Gastrocnemius medialis (tissue), 4 donors: ENCODE results near the gene UGGT1. TPM values are rescaled to one million over a fixed set of nuclear protein-coding genes. Genes with fewer than 3 reads are reported as not detected.
"Not testable (repeated sequence)": the region's sequence is repeated elsewhere in the genome, so short reads cannot be mapped to it uniquely, and the experiment has no call there.

Experiments
- ATAC-seq, 2 donors: fragments of 150-250 bp; one replicate each; pipeline ENCODE4 v1.9.1; 2016
- DNase-seq, 2 donors: peaks; one replicate each; pipeline ENCODE4 v3.0.0-alpha.2; 2019
- H3K27ac ChIP-seq, 4 donors: fragments of 200-600 bp; sonication (generic); 1 replicate in 1 of 4; 2 replicates in 3 of 4; pipeline ENCODE4 v1.5.1; 2016 to 2018; ENCODE audit warnings: mild to moderate bottlenecking in 2 of 4, moderate library complexity in 1 of 4
- H3K27me3 ChIP-seq, 3 donors: fragments of 200-600 bp; sonication (generic) in 2 of 3; 1 replicate in 1 of 3; 2 replicates in 2 of 3; pipeline versions ENCODE4 v1.5.1 to v1.6.0; 2016 to 2019; ENCODE audit warnings: mild to moderate bottlenecking in 1 of 3, moderate library complexity in 1 of 3
- H3K36me3 ChIP-seq, 2 donors: fragments of 200-600 bp; sonication (generic) in 1 of 2; one replicate each; pipeline ENCODE4 v1.5.1; 2017 to 2018
- H3K4me1 ChIP-seq, 2 donors: fragments of 200-600 bp; sonication (generic) in 1 of 2; one replicate each; pipeline ENCODE4 v1.5.1; 2016 to 2017; ENCODE audit warnings: mild to moderate bottlenecking in 2 of 2
- H3K4me3 ChIP-seq, 4 donors: fragments of 200-600 bp; sonication (generic) in 3 of 4; 1 replicate in 1 of 4; 2 replicates in 3 of 4; pipeline ENCODE4 v1.5.1; 2016 to 2019; ENCODE audit warnings: mild to moderate bottlenecking in 2 of 4
- H3K9me3 ChIP-seq, 3 donors: fragments of 200-600 bp; sonication (generic) in 2 of 3; 1 replicate in 1 of 3; 2 replicates in 2 of 3; pipeline ENCODE4 v1.5.1; 2016 to 2019
- POLR2A ChIP-seq, 2 donors: fragments of 450-650 bp; IDR thresholded peaks; one replicate each; pipeline ENCODE4 v1.6.1; 2017; ENCODE audit warnings: antibody characterized with exemption in 2 of 2, mild to moderate bottlenecking in 2 of 2, moderate library complexity in 2 of 2
- in situ Hi-C, 4 donors: fragments of 200-750 bp; cut with MboI; loops; one replicate each; pipeline versions ENCODE4 v1.15.0 to v1.8.0; 2017; ENCODE audit warnings: low sequenced_read_pairs in 4 of 4
- intact Hi-C: fragments of 100-400 bp; cut with DNase I; formaldehyde crosslinking; loops from one replicate; pipeline ENCODE4 v1.15.1; 2023; ENCODE audit warnings: low total_unique reads
- total RNA-seq, 4 donors: library from RNA; depleted of rRNA; stranded (reverse); fragments of >200 nt; gene quantifications; one replicate each; pipeline versions ENCODE4 v1.1.0 to v1.2.3, GENCODE V29; 2016
- TF ChIP-seq, protein P1 (sequence below), 5 experiments: fragments of 450-650 bp in 3 of 5; fragments of 200-600 bp in 2 of 5; sonication (generic) in 2 of 5; IDR thresholded peaks in 4 of 5; conservative IDR thresholded peaks in 1 of 5; 1 replicate in 4 of 5; 2 replicates in 1 of 5; pipeline ENCODE4 v1.5.1; 2016 to 2019; ENCODE audit warnings: antibody characterized with exemption in 5 of 5, mild to moderate bottlenecking in 3 of 5, moderate library complexity in 3 of 5

Gene UGGT1
- total RNA-seq, 4 donors from 2014 or later = 35.1 to 51.7 (median 45.2) TPM

DNA sequence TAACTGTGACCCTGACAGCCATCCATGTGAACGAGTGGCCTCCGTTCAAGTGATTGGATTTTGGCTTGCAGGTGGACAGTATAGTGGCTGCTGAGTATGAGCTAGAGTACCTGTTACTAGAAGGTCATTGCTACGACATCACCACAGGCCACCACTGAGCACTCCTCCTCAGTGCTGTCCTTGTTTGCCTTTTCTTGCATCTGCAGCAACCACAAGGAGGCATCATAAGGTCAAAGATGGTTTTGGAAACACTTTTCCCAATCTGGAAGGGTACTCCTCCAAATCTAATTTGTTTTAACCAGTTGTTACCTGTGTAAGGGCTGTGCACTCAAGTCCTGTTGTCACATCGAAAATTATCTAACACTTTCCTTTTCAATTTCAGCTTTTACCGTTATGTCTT is 81.2 kb downstream of the UGGT1 start:
- intact Hi-C loops (no loop called here), in situ Hi-C loops (loop anchor here in 2 of 4 donors (5.0 kb wide), 2 partner anchors 60 to 65 kb away; no protein-coding TSS in a partner anchor)
- ATAC-seq (no peak), DNase-seq (no peak)
- TF ChIP-seq, protein P1, sequence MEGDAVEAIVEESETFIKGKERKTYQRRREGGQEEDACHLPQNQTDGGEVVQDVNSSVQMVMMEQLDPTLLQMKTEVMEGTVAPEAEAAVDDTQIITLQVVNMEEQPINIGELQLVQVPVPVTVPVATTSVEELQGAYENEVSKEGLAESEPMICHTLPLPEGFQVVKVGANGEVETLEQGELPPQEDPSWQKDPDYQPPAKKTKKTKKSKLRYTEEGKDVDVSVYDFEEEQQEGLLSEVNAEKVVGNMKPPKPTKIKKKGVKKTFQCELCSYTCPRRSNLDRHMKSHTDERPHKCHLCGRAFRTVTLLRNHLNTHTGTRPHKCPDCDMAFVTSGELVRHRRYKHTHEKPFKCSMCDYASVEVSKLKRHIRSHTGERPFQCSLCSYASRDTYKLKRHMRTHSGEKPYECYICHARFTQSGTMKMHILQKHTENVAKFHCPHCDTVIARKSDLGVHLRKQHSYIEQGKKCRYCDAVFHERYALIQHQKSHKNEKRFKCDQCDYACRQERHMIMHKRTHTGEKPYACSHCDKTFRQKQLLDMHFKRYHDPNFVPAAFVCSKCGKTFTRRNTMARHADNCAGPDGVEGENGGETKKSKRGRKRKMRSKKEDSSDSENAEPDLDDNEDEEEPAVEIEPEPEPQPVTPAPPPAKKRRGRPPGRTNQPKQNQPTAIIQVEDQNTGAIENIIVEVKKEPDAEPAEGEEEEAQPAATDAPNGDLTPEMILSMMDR (IDR thresholded peaks at IDR 0.05 in 4 of 5, conservative IDR thresholded peaks at IDR 0.05 in 1 of 5) = peak in 1 of 5 experiments; percentile 15
- no peak for TF ChIP-seq POLR2A (IDR thresholded peaks at IDR 0.05)
- no peaks in the 10 kb centered on the region for H3K27me3 ChIP-seq
- H3K36me3 ChIP-seq = peaks cover 0 to 67% of the 10 kb centered on the region in 2 donors
- no peak overlapping the region for H3K4me3 ChIP-seq
- no peak overlapping the region for H3K27ac ChIP-seq
- no peaks in the 10 kb centered on the region for H3K9me3 ChIP-seq
- H3K4me1 ChIP-seq = no peaks in the 10 kb centered on the region

DNA sequence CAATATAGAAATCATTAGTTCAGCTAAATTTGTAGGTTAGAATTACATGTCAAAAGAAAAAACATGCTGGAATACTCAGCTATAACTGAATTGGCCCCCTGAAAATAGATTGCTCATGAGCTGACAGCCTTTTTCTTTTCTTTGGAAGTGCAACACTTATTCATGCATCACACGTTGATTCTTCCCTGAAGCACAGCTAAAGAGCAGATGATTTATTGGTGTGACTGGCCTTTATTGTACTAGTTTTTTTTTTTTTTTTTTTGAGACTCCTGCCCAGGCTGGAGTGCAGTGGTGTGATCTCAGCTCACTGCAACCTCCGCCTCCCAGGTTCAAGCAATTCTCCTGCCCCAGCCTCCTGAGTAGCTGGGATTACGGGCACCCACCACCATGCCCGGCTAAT is 83.1 kb downstream of the UGGT1 start:
- intact Hi-C loops, H3K9me3 ChIP-seq, H3K27ac ChIP-seq, H3K4me3 ChIP-seq, H3K4me1 ChIP-seq, ATAC-seq, H3K27me3 ChIP-seq, DNase-seq: not testable (repeated sequence)
- peaks cover 0 to 86% of the 10 kb centered on the region in 2 donors for H3K36me3 ChIP-seq
- in situ Hi-C loops = loop anchor here in 2 of 4 donors (5.0 kb wide), 2 partner anchors 58 to 63 kb away; no protein-coding TSS in a partner anchor

DNA sequence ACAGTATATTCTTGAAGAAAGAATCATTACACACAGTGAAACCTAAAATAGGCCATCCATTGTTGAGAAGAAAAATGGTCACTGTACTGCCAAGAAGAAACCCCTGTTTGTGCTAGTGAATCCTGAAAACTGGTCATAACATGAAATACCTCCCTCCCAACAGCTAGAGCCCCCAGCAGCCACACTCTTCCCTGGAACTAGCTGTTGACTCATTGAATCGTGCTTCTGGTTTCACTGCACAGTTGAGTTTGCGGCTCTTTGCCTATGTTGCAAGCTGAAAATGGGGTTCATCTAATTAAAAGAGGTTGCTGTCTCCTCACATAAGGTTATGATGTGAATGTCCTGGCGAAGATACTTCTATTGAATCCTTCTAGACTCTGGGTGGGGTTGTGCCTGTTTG is 86.3 kb downstream of the UGGT1 start:
- in situ Hi-C loops = no loop called here
- TF ChIP-seq POLR2A (IDR thresholded peaks at IDR 0.05) = no peak
- TF ChIP-seq, protein P1 (IDR thresholded peaks at IDR 0.05 in 4 of 5, conservative IDR thresholded peaks at IDR 0.05 in 1 of 5) = no peak

DNA sequence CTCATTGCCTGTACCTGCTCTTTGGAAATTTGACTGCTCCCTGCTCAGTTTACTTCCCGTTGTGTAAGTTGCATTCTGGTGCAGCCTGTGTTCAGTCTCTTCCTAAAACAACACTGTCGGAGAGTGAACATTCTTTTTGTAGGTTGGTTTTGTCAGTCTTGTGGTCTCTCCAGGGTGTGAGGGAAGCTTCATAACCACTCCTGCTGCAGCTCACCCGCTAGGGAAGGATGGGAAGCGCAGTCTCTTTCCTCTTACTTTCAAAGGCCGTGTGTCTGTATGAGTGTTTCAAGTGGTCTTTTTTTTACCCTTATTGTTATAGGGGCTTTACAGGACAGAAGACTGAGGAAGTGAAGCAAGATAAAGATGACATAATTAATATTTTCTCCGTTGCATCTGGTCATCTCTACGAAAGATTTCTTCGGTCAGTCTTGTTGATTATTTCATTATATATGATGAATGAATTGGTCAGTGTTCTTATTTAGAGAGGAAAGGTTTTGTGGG is 87.2 kb downstream of the UGGT1 start:
- no peak for ATAC-seq
- in situ Hi-C loops (no loop called here), intact Hi-C loops (loop anchor here (5.0 kb wide), 1 partner anchor 144 kb away; no protein-coding TSS in a partner anchor)

More for the DNA sequence above, 86.3 kb downstream of the UGGT1 start:
- Histone ChIP-seq H3K4me3 (no peak overlapping the region), H3K9me3 (no peaks in the 10 kb centered on the region), H3K27ac (no peak overlapping the region), H3K27me3 (no peaks in the 10 kb centered on the region), H3K4me1 (peaks cover 6 to 7% of the 10 kb centered on the region in 2 donors), H3K36me3 (peaks cover 0 to 98% of the 10 kb centered on the region in 2 donors)
- intact Hi-C loops = loop anchor here (5.0 kb wide), 1 partner anchor 145 kb away; no protein-coding TSS in a partner anchor
- ATAC-seq (no peak), DNase-seq (no peak)

More for the DNA sequence above, 87.2 kb downstream of the UGGT1 start:
- Histone ChIP-seq H3K9me3 (no peaks in the 10 kb centered on the region), H3K27ac (no peak overlapping the region), H3K36me3 (peaks cover 0 to 91% of the 10 kb centered on the region in 2 donors), H3K4me3 (no peak overlapping the region), H3K4me1 (peaks cover 6 to 7% of the 10 kb centered on the region in 2 donors), H3K27me3 (no peaks in the 10 kb centered on the region)
- TF ChIP-seq, protein P1 (IDR thresholded peaks at IDR 0.05 in 4 of 5, conservative IDR thresholded peaks at IDR 0.05 in 1 of 5) = no peak
- no peak for TF ChIP-seq POLR2A (IDR thresholded peaks at IDR 0.05)
- no peak for DNase-seq
